Fibroblast of lung (primary cell): Measurements from ENCODE around the gene HOXA7. TPM values are rescaled to one million over a fixed set of nuclear protein-coding genes. Genes with fewer than 3 reads are reported as not detected.
A peak's percentile ranks its signal among the peaks of the same experiment; 100 is the strongest.

Experiments
- DNase-seq, 2 donors: peaks; one replicate each; pipeline versions ENCODE4 v3.0.0 to v3.0.0-alpha.2; 2010; ENCODE audit warnings: low read depth in 2 of 2
- H2AFZ ChIP-seq: 2 replicates; pipeline ENCODE4 v1.5.1; 2012; ENCODE audit warnings: low read length, control low read depth, inconsistent platforms
- H3K27ac ChIP-seq: 2 replicates; pipeline ENCODE4 v1.5.1; 2011; ENCODE audit warnings: low read length, control low read depth; ENCODE audit not compliant: insufficient read depth
- H3K27me3 ChIP-seq: 2 replicates; pipeline ENCODE4 v1.5.1; 2011; ENCODE audit warnings: mild to moderate bottlenecking, low read length; ENCODE audit not compliant: control insufficient read depth, insufficient read depth
- H3K36me3 ChIP-seq: 2 replicates; pipeline ENCODE4 v1.5.1; 2011; ENCODE audit warnings: low read length; ENCODE audit not compliant: control insufficient read depth, insufficient read depth
- H3K4me1 ChIP-seq: 2 replicates; pipeline ENCODE4 v1.5.1; 2011; ENCODE audit warnings: low read length; ENCODE audit not compliant: control insufficient read depth, insufficient read depth; ENCODE audit errors: extremely low read depth
- H3K4me2 ChIP-seq: 2 replicates; pipeline ENCODE4 v1.5.1; 2011; ENCODE audit warnings: low read length, control low read depth; ENCODE audit not compliant: insufficient read depth; ENCODE audit errors: extremely low read depth
- H3K4me3 ChIP-seq, 4 experiments: fragments of 200-600 bp in 1 of 4; sonication (generic) in 1 of 4; replicated peaks in 1 of 4; 2 replicates each; pipeline ENCODE4 v1.5.1; 2011 to 2016; ENCODE audit warnings: low read length in 4 of 4, low read depth in 3 of 4, mild to moderate bottlenecking in 3 of 4, control low read depth in 2 of 4, inconsistent platforms in 1 of 4, mixed read lengths in 1 of 4; ENCODE audit not compliant: insufficient read depth in 1 of 4; ENCODE audit errors: control extremely low read depth in 1 of 4
- H3K79me2 ChIP-seq: 2 replicates; pipeline ENCODE4 v1.5.1; 2012; ENCODE audit warnings: mild to moderate bottlenecking, low read length, inconsistent platforms; ENCODE audit not compliant: control insufficient read depth, insufficient read depth
- H3K9ac ChIP-seq: 2 replicates; pipeline ENCODE4 v1.5.1; 2011; ENCODE audit warnings: mild to moderate bottlenecking, low read length, control low read depth; ENCODE audit not compliant: insufficient read depth
- H3K9me3 ChIP-seq: 2 replicates; pipeline ENCODE4 v1.5.1; 2012; ENCODE audit warnings: low read depth, low read length; ENCODE audit not compliant: control insufficient read depth, insufficient read depth
- H4K20me1 ChIP-seq: 2 replicates; pipeline ENCODE4 v1.5.1; 2011; ENCODE audit warnings: low read length; ENCODE audit not compliant: control insufficient read depth, insufficient read depth; ENCODE audit errors: extremely low read depth
- EZH2 ChIP-seq: IDR thresholded peaks from 2 replicates; pipeline ENCODE4 v1.5.1; 2012; ENCODE audit warnings: low read length, control low read depth, mild to moderate bottlenecking; ENCODE audit errors: missing control alignments
- polyA plus RNA-seq, 2 donors: library from polyadenylated mRNA; depleted of rRNA in 1 of 2; stranded (reverse) in 1 of 2; unstranded in 1 of 2; fragments of >200 nt; gene quantifications; 2 replicates each; pipeline ENCODE4 v1.2.1, GENCODE V29; 2011 to 2012; ENCODE audit warnings: missing spikeins in 1 of 2
- total RNA-seq: library from RNA; depleted of rRNA; stranded (reverse); fragments of >200 nt; gene quantifications from 2 replicates; pipeline ENCODE4 v1.2.1, GENCODE V29; 2014
- TF ChIP-seq, protein P1 (sequence below), 2 donors: IDR thresholded peaks in 1 of 2; conservative IDR thresholded peaks in 1 of 2; 1 replicate in 1 of 2; 2 replicates in 1 of 2; pipeline ENCODE4 v1.5.1; 2011 to 2012; ENCODE audit warnings: low read length in 2 of 2, control low read depth in 1 of 2, inconsistent platforms in 1 of 2, low read depth in 1 of 2, mild to moderate bottlenecking in 1 of 2

HOXA7 gene
- total and polyA plus RNA-seq, 2 donors (not counting 1 experiment from before 2014, with no cell fraction given) = 1.2 to 5.3 TPM

DNA sequence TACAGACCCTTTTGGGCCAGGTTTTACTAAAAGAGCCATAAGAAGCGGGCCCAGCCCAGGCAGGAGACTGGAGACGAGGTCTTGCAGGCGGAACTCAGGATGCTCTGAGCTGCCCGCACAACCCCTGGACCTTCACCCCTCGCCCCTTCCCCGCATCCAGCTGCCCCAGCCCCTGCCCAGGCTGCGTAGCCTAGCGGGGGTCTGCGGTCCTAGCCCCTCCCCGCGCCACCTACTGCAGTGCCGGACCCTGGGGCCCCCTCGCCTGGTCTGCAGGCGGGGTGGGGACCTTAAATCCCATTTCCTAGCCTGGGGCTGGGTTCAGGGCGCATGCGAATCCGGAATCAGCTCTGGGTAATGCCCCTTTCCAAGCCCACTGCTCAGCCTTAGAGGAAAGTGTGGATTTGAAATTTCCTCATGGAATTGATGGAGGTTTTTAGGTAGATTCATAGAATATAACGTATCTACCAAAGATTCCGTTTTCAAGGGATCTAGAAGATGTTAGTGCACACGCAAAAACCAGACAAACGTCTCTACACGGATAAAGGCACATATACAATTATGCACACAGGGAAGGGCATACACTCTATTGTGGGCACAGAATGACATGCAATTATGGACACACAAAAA is 3.5 kb downstream of the HOXA7 start:
- Histone ChIP-seq H3K27ac (peak overlapping the region; percentile 81), H3K4me3 (peak overlapping the region in 2 of 4 experiments; percentile 42 to 61), H3K36me3 (no peaks in the 10 kb centered on the region), H3K79me2 (peaks cover 37% of the 10 kb centered on the region), H2AFZ (peak overlapping the region; percentile 43), H3K9me3 (no peaks in the 10 kb centered on the region), H4K20me1 (no peaks in the 10 kb centered on the region), H3K9ac (peak overlapping the region; percentile 17), H3K4me2 (peak overlapping the region; percentile 90), H3K4me1 (peaks cover 14% of the 10 kb centered on the region), H3K27me3 (no peaks in the 10 kb centered on the region)
- TF ChIP-seq, protein P1, sequence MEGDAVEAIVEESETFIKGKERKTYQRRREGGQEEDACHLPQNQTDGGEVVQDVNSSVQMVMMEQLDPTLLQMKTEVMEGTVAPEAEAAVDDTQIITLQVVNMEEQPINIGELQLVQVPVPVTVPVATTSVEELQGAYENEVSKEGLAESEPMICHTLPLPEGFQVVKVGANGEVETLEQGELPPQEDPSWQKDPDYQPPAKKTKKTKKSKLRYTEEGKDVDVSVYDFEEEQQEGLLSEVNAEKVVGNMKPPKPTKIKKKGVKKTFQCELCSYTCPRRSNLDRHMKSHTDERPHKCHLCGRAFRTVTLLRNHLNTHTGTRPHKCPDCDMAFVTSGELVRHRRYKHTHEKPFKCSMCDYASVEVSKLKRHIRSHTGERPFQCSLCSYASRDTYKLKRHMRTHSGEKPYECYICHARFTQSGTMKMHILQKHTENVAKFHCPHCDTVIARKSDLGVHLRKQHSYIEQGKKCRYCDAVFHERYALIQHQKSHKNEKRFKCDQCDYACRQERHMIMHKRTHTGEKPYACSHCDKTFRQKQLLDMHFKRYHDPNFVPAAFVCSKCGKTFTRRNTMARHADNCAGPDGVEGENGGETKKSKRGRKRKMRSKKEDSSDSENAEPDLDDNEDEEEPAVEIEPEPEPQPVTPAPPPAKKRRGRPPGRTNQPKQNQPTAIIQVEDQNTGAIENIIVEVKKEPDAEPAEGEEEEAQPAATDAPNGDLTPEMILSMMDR (conservative IDR thresholded peaks at IDR 0.05 in 1 of 2, IDR thresholded peaks at IDR 0.05 in 1 of 2; ENCODE audit: low read depth in 1 of 2, low read length in 2 of 2) = no peak
- TF ChIP-seq EZH2 = no peak
- DNase-seq = no peak

DNA sequence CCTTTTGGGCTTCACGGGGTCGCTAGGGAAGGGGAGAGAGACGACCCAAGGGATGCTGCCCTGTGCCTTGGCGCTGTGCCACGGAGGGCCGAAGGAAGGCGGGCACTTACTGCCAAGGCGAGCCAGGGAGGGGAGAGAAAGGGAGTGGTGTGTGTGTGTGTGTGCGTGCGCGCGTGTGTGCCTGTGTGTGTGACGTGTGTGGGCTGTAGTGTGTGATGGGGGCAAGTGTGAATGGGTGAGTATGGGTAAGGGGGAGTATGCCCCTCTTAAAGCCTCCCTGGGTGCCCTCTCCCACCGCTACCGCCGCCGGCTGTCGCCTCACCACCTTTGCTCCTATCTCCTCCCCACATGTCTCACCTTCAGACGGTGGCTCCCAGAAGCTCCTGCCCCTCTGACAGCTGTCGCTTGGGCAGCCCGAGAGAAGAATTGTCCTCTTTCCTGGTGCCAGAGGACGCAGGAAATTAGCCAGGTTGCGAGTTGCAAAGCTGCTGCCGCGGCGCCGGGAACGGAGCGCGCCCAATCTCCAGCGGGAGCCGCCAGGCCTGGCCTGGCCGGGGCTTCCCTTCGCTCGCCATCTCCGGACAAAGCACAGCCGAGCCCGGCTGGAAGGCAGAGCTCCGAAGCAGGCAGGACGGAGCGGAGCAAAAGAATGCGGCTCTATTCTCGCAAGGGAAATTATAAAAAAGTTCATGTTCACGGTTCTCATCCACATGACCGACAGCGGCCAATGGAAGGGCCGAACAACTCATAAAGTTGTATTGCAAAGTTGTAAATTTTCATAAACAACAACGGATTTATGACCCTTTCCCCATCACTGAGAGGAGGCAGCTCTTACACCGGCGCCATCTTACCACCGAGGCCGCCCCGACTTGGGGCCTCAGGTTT is 4.3 kb downstream of the HOXA7 start, which contains the start of gene HOXA3:
Gene HOXA3, minus strand, starts transcription at position 653 of the 885 bp plus-strand sequence. CDS start 41,943 bp downstream, outside the sequence.
- Histone ChIP-seq H3K9ac (peak within 1 kb of the TSS; percentile 64), H3K27me3 (no peaks in the 10 kb centered on the region), H3K4me3 (peak within 1 kb of the TSS; percentile 42 to 61 (median 49)), H4K20me1 (no peaks in the 10 kb centered on the region), H3K4me1 (peaks cover 17% of the 10 kb centered on the region), H3K9me3 (no peaks in the 10 kb centered on the region), H3K4me2 (peak within 1 kb of the TSS; percentile 90), H3K79me2 (peaks cover 43% of the 10 kb centered on the region), H3K27ac (peak within 1 kb of the TSS; percentile 81), H3K36me3 (no peaks in the 10 kb centered on the region), H2AFZ (peak within 1 kb of the TSS; percentile 43)
- TF ChIP-seq, protein P1 (conservative IDR thresholded peaks at IDR 0.05 in 1 of 2, IDR thresholded peaks at IDR 0.05 in 1 of 2; ENCODE audit: low read depth in 1 of 2, low read length in 2 of 2) = no peak
- TF ChIP-seq EZH2 = no peak
- DNase-seq = peak in 1 of 2 donors; percentile 74

DNA sequence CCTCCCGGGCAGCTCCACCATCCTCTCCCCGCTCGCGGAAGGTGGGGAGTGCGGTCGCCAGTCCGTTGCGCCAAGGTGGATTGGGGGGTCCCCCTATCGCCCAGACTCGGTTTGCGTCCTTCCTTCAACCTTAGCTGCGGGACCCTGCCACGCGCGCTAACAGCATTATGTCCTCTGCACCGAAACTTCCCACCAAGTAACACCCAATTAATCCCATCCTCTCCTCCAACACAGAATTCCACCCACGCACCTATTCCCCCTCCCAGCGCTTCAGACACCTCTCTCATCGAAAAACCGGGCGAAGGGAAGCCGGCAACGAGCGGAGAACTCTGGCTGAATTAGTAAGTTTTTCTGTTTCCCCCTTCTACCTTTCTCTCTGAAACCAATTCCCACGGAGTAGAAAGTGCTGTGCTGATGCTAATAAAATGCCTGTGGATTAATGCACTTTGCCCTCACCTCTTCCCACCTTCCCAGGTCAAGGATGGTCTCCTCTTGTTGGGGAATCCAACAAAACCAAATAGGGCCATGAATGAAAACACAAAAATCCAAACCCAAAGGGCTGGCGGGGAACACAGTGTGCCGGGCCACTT is 5.0 kb downstream of the HOXA7 start:
- H3K9me3 ChIP-seq = no peaks in the 10 kb centered on the region
- H3K4me3 ChIP-seq = peak overlapping the region; percentile 42 to 61 (median 49)
- peak overlapping the region; percentile 18 for H2AFZ ChIP-seq
- no peaks in the 10 kb centered on the region for H3K36me3 ChIP-seq
- H3K9ac ChIP-seq = peak overlapping the region; percentile 64
- peak overlapping the region; percentile 81 for H3K27ac ChIP-seq
- no peaks in the 10 kb centered on the region for H3K27me3 ChIP-seq
- peaks cover 21% of the 10 kb centered on the region for H3K4me1 ChIP-seq
- peaks cover 50% of the 10 kb centered on the region for H3K79me2 ChIP-seq
- no peak for DNase-seq
- TF ChIP-seq, protein P1 (conservative IDR thresholded peaks at IDR 0.05 in 1 of 2, IDR thresholded peaks at IDR 0.05 in 1 of 2; ENCODE audit: low read depth in 1 of 2, low read length in 2 of 2) = no peak
- TF ChIP-seq EZH2 = no peak
- peak overlapping the region; percentile 90 for H3K4me2 ChIP-seq
- H4K20me1 ChIP-seq = no peaks in the 10 kb centered on the region
